ENCODE data around the gene MT1E. TPM values are rescaled to one million over a fixed set of nuclear protein-coding genes. Genes with fewer than 3 reads are reported as not detected.

Gene MT1E
- polyA plus RNA-seq, 1 donor from 2014 or later = not detected

GRCh38 chr16:56594292-56594619 is 31.3 kb upstream of the MT1E start:
- H3K4me3 ChIP-seq (ENCODE audit: low read length) = no peak overlapping the region
- H3K27ac ChIP-seq (ENCODE audit: low read length) = no peak overlapping the region
- H3F3A ChIP-seq (ENCODE audit: insufficient read depth, low read length, poor library complexity, severe bottlenecking) = no peaks in the 10 kb centered on the region
- no peaks in the 10 kb centered on the region for H3K36me3 ChIP-seq (ENCODE audit: insufficient read depth, low read length)
- H3K9me2 ChIP-seq (ENCODE audit: insufficient read depth, low read length) = no peaks in the 10 kb centered on the region
- H4K20me1 ChIP-seq (ENCODE audit: insufficient read depth) = no peaks in the 10 kb centered on the region
- H3K9ac ChIP-seq (ENCODE audit: low read length) = no peak overlapping the region
- H2AFZ ChIP-seq (ENCODE audit: low read depth, low read length) = no peak overlapping the region
- TF ChIP-seq EZH2 (IDR thresholded peaks at IDR 0.05; ENCODE audit: borderline replicate concordance, insufficient read depth, low read length, poor library complexity, severe bottlenecking) = no peak
- TF ChIP-seq SMC3 (conservative IDR thresholded peaks at IDR 0.05; ENCODE audit: poor library complexity) = no peak
- TF ChIP-seq TAF1 (IDR thresholded peaks at IDR 0.05; ENCODE audit: low read depth) = no peak
- no peak for TF ChIP-seq MXI1 (conservative IDR thresholded peaks at IDR 0.05; ENCODE audit: poor library complexity, severe bottlenecking)
- TF ChIP-seq RAD21 (conservative IDR thresholded peaks at IDR 0.05) = no peak
- no peak for TF ChIP-seq REST (IDR thresholded peaks at IDR 0.05; ENCODE audit: borderline replicate concordance)
- TF ChIP-seq EP300 (conservative IDR thresholded peaks at IDR 0.05; ENCODE audit: poor library complexity, severe bottlenecking) = no peak
- no peak for TF ChIP-seq CTCF (IDR thresholded peaks at IDR 0.05; ENCODE audit: poor library complexity, severe bottlenecking)
- TF ChIP-seq POLR2AphosphoS5 (IDR thresholded peaks at IDR 0.05) = no peak
- H3K4me2 ChIP-seq (ENCODE audit: low read length) = no peak overlapping the region
- no peaks in the 10 kb centered on the region for H3K9me3 ChIP-seq (ENCODE audit: low read length)
- peaks cover 17% of the 10 kb centered on the region for H3K27me3 ChIP-seq (ENCODE audit: insufficient read depth, low read depth, low read length)
- H3K79me2 ChIP-seq (replicated peaks; ENCODE audit: insufficient read depth, low read length) = no peaks in the 10 kb centered on the region

- H3K9me3 ChIP-seq (ENCODE audit: low read length) = no peaks in the 10 kb centered on the region
- H3K4me2 ChIP-seq (ENCODE audit: low read length) = no peak overlapping the region
- no peak overlapping the region for H3K4me3 ChIP-seq (ENCODE audit: low read length)
- H3F3A ChIP-seq (ENCODE audit: insufficient read depth, low read length, poor library complexity, severe bottlenecking) = no peaks in the 10 kb centered on the region
- TF ChIP-seq POLR2AphosphoS5 (IDR thresholded peaks at IDR 0.05) (no peak), TAF1 (IDR thresholded peaks at IDR 0.05; ENCODE audit: low read depth) (no peak), MXI1 (conservative IDR thresholded peaks at IDR 0.05; ENCODE audit: poor library complexity, severe bottlenecking) (no peak), CTCF (IDR thresholded peaks at IDR 0.05; ENCODE audit: poor library complexity, severe bottlenecking) (no peak), RAD21 (conservative IDR thresholded peaks at IDR 0.05) (no peak), SMC3 (conservative IDR thresholded peaks at IDR 0.05; ENCODE audit: poor library complexity) (no peak), REST (IDR thresholded peaks at IDR 0.05; ENCODE audit: borderline replicate concordance) (no peak), EZH2 (IDR thresholded peaks at IDR 0.05; ENCODE audit: borderline replicate concordance, insufficient read depth, low read length, poor library complexity, severe bottlenecking) (no peak), EP300 (conservative IDR thresholded peaks at IDR 0.05; ENCODE audit: poor library complexity, severe bottlenecking) (no peak)
- no peaks in the 10 kb centered on the region for H3K79me2 ChIP-seq (replicated peaks; ENCODE audit: insufficient read depth, low read length)
- no peak overlapping the region for H2AFZ ChIP-seq (ENCODE audit: low read depth, low read length)
- no peaks in the 10 kb centered on the region for H3K9me2 ChIP-seq (ENCODE audit: insufficient read depth, low read length)
- H3K27me3 ChIP-seq (ENCODE audit: insufficient read depth, low read depth, low read length) = peaks cover 3% of the 10 kb centered on the region
- H4K20me1 ChIP-seq (ENCODE audit: insufficient read depth) = no peaks in the 10 kb centered on the region
- H3K9ac ChIP-seq (ENCODE audit: low read length) = no peak overlapping the region
- no peak overlapping the region for H3K27ac ChIP-seq (ENCODE audit: low read length)
- no peaks in the 10 kb centered on the region for H3K36me3 ChIP-seq (ENCODE audit: insufficient read depth, low read length)
These were observed 25.1 kb upstream of the MT1E start for GRCh38 chr16:56600398-56600999.
